HFFc6 (cell line): ENCODE results near the gene RGS7. TPM values are rescaled to one million over a fixed set of nuclear protein-coding genes. Genes with fewer than 3 reads are reported as not detected.

Source experiments
- DNase-seq: peaks from one replicate; pipeline ENCODE4 v3.0.0-alpha.2; 2018
- H3K27ac Mint-ChIP-seq: 2 replicates; pipeline ENCODE4 v1.8.0; 2020; ENCODE audit warnings: mild to moderate bottlenecking, mixed read lengths
- H3K27me3 Mint-ChIP-seq: 2 replicates; pipeline ENCODE4 v1.8.0; 2021; ENCODE audit warnings: mild to moderate bottlenecking, moderate library complexity, mixed read lengths; ENCODE audit not compliant: insufficient read depth
- H3K36me3 Mint-ChIP-seq: 2 replicates; pipeline ENCODE4 v1.8.0; 2021; ENCODE audit warnings: low read depth, mixed read lengths
- H3K4me1 Mint-ChIP-seq: 2 replicates; pipeline ENCODE4 v1.8.0; 2020; ENCODE audit warnings: low read depth, mixed read lengths
- H3K4me3 Mint-ChIP-seq: 2 replicates; pipeline ENCODE4 v1.8.0; 2020; ENCODE audit warnings: mild to moderate bottlenecking, moderate library complexity, mixed read lengths
- H3K9me3 Mint-ChIP-seq: 2 replicates; pipeline ENCODE4 v1.8.0; 2020; ENCODE audit warnings: mild to moderate bottlenecking, mixed read lengths
- total RNA-seq, 6 experiments: library from RNA; stranded (reverse); fragmentation: NEBNext Ultra II Directional; extraction: Animal tissue kit (Norgen Biotek cat#: 25700); gene quantifications; 2 replicates in 1 of 6; 3 replicates in 5 of 6; pipeline ENCODE4 v1.2.3, GENCODE V29; 2021
- TF ChIP-seq, protein P1 (sequence below): fragments of 200-600 bp; sonication (generic); IDR thresholded peaks from 2 replicates; pipeline ENCODE4 v1.5.0; 2021; ENCODE audit warnings: antibody characterized with exemption, mild to moderate bottlenecking

Gene RGS7
- total RNA-seq, 6 experiments from 2014 or later: 1.5 to 2.4 (median 2.1) TPM

DNA sequence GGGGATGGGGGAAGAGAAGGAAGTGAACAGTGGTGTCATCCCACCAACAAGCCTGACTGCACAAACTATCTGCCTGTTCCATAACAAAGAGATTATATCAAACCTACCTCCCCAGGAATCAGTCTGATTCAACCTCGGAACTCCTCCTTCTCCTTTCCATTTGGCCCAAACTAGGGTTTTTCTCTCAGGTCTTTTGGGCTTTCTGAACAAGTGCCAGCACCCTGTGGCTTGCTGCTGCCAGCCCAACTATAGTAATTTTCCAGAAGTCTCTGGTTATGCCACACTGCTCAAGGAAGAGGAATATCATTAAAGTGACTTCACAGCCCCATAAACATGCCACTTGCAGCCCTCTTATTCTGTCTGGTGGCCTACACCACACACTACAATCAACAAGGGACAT lies 70.5 kb downstream of the RGS7 start:
- Mint-ChIP-seq H3K9me3 (peaks cover 13% of the 10 kb centered on the region), H3K27ac (no peak overlapping the region), H3K4me3 (no peak overlapping the region), H3K27me3 (peaks cover 3% of the 10 kb centered on the region), H3K4me1 (no peaks in the 10 kb centered on the region), H3K36me3 (no peaks in the 10 kb centered on the region)
- TF ChIP-seq, protein P1, sequence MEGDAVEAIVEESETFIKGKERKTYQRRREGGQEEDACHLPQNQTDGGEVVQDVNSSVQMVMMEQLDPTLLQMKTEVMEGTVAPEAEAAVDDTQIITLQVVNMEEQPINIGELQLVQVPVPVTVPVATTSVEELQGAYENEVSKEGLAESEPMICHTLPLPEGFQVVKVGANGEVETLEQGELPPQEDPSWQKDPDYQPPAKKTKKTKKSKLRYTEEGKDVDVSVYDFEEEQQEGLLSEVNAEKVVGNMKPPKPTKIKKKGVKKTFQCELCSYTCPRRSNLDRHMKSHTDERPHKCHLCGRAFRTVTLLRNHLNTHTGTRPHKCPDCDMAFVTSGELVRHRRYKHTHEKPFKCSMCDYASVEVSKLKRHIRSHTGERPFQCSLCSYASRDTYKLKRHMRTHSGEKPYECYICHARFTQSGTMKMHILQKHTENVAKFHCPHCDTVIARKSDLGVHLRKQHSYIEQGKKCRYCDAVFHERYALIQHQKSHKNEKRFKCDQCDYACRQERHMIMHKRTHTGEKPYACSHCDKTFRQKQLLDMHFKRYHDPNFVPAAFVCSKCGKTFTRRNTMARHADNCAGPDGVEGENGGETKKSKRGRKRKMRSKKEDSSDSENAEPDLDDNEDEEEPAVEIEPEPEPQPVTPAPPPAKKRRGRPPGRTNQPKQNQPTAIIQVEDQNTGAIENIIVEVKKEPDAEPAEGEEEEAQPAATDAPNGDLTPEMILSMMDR: no peak
- DNase-seq: no peak

DNA sequence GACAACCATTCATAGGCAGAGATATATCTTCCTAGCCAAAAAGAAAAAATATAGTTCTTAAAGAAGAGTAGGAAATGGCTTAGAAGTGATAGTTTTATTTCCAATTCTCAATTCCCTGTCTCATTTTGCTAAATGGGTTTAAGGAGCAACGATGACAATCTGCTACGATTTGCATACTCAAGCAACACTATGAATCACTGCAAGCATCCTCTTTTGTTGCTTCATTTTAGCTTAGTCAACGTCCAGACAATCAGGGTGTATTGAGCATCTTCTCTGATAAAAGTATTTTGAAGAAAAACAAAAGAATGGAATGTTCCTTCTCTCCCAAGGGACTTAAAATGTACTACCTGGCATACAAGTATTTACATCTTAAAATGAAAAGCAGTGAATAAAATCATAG lies 80.6 kb downstream of the RGS7 start:
- Mint-ChIP-seq H3K36me3 (peaks cover 11% of the 10 kb centered on the region; the same call in 1 of the 2 replicates), H3K27me3 (no peaks in the 10 kb centered on the region), H3K4me3 (no peak overlapping the region), H3K9me3 (peaks cover 19% of the 10 kb centered on the region), H3K4me1 (peaks cover 14% of the 10 kb centered on the region; the same call in 1 of the 2 replicates), H3K27ac (no peak overlapping the region)
- TF ChIP-seq, protein P1: no peak
- no peak for DNase-seq

DNA sequence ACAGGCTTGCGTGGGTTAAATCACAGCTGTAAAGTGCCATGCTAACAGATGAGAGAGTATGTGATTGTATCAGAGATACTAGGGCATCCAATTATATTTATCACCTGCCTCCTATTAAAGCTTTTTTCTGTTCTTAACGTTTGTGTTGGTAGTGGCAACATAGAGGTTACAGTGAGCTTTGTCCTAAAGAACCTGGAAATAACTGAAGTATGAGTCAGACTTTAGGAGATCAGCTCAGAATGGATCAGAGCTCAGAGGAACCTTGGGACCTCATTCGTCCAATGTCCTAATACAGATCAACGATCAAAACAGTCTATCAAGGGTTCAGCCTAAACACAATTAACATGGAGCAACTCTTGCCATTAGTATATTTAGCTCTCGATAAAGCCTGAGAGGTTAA lies 81.0 kb downstream of the RGS7 start:
- Mint-ChIP-seq H3K9me3 (peaks cover 21% of the 10 kb centered on the region), H3K27ac (no peak overlapping the region), H3K27me3 (no peaks in the 10 kb centered on the region), H3K36me3 (peaks cover 11% of the 10 kb centered on the region; the same call in 1 of the 2 replicates), H3K4me3 (no peak overlapping the region), H3K4me1 (peaks cover 14% of the 10 kb centered on the region; the same call in 1 of the 2 replicates)
- no peak for DNase-seq
- TF ChIP-seq, protein P1: no peak

DNA sequence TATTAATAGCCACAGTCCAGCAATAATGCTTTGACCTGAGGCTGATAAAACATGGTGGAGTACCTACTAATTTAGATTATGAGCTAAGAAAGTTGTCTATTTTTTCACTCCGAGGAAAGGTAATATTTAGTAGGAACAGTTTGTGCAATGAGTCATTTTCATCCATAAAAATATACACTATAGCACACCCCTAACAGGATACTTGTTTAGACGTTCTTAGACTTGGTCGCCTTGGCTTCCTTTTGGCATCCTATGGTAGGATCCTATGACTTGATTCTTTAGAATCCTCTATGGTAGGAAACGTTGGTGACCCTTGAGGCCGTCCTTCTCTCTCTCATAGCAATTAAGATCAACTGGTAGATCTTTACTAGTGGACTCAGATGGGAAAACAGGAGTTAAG lies 81.8 kb downstream of the RGS7 start:
- H3K4me3 Mint-ChIP-seq: no peak overlapping the region
- peaks cover 21% of the 10 kb centered on the region for H3K9me3 Mint-ChIP-seq
- H3K27me3 Mint-ChIP-seq: no peaks in the 10 kb centered on the region
- no peak for DNase-seq
- no peak overlapping the region for H3K27ac Mint-ChIP-seq
- TF ChIP-seq, protein P1: no peak
- H3K36me3 Mint-ChIP-seq: peaks cover 11% of the 10 kb centered on the region; the same call in 1 of the 2 replicates
- H3K4me1 Mint-ChIP-seq: peaks cover 14% of the 10 kb centered on the region; the same call in 1 of the 2 replicates

DNA sequence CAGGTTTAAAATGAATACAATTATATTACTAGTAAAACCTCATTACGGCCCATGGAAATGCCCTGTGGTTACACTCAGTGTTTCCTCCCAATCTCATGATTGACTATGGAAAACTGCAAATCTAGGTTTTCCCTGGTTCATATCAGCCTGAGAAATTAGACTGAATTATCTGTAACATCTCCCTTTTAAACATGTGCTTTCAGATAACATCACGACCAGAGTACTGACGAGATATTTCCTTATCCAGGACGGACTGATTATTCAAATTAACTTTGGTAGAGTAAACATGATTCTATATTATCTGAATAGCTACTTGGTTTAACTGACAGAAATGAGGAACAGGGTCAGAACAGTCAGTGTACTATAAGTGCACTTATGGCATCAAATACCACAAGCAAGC lies 82.3 kb downstream of the RGS7 start:
- H3K27me3 Mint-ChIP-seq: no peaks in the 10 kb centered on the region; the same call in 1 of the 2 replicates
- H3K27ac Mint-ChIP-seq: no peak overlapping the region
- TF ChIP-seq, protein P1: no peak
- peaks cover 14% of the 10 kb centered on the region; the same call in 1 of the 2 replicates for H3K4me1 Mint-ChIP-seq
- H3K9me3 Mint-ChIP-seq: peaks cover 21% of the 10 kb centered on the region
- no peak for DNase-seq
- no peak overlapping the region for H3K4me3 Mint-ChIP-seq
- H3K36me3 Mint-ChIP-seq: peaks cover 11% of the 10 kb centered on the region; the same call in 1 of the 2 replicates

DNA sequence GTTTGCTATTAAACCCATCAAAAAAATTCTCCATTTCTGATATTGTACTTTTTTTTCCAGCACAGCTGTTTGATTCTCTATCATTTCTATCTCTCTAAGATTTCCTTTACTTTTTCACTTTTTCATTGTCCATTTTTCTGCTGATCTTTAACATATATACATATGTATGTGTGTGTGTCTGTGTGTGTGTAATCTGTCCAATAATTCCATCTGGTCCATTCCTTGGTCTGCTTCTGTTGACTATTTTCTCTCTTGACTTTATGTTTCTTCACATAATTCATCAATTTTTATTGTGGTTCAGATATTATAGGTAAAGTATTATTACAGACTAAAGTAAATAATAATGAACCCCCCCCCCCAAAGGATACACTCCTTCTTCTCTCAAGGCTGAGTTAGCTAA lies 84.2 kb downstream of the RGS7 start:
- H3K4me1 Mint-ChIP-seq: peaks cover 14% of the 10 kb centered on the region; the same call in 1 of the 2 replicates
- H3K4me3 Mint-ChIP-seq: no peak overlapping the region
- TF ChIP-seq, protein P1: no peak
- peaks cover 21% of the 10 kb centered on the region for H3K9me3 Mint-ChIP-seq
- H3K27ac Mint-ChIP-seq: no peak overlapping the region
- no peak for DNase-seq
- H3K27me3 Mint-ChIP-seq: peaks cover 2% of the 10 kb centered on the region
- peaks cover 11% of the 10 kb centered on the region; the same call in 1 of the 2 replicates for H3K36me3 Mint-ChIP-seq
